Peyer's patch (tissue), 4 donors: ENCODE data around the gene POU6F1.

Experiments used
- POLR2A ChIP-seq, 2 donors: fragments of 450-650 bp; IDR thresholded peaks; one replicate each; pipeline ENCODE4 v1.5.1; 2017; ENCODE audit warnings: antibody characterized with exemption in 2 of 2, mild to moderate bottlenecking in 2 of 2, moderate library complexity in 2 of 2
- TF ChIP-seq, protein P1 (sequence below), 6 experiments: fragments of 450-650 bp in 4 of 6; fragments of 200-600 bp in 2 of 6; sonication (generic) in 1 of 6; IDR thresholded peaks; one replicate each; pipeline ENCODE4 v1.5.1; 2017 to 2019; ENCODE audit warnings: antibody characterized with exemption in 6 of 6, mild to moderate bottlenecking in 3 of 6, moderate library complexity in 1 of 6

DNA sequence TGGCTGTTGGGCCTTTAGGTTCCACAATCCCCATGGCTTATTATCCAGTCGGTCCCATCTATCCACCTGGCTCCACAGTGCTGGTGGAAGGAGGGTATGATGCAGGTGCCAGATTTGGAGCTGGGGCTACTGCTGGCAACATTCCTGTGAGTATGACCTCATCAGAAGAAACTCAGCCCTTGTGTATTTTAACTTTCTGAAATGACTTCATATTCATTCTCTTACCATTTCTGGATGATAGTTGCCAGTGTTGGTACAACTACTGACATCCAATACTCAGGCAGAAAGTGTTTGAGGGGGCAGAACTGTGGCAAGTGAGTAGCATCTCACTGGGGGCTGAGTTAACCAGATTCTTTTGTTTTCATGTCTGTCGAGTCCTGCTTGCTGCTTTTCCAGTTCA is 23.1 kb upstream of the POU6F1 start:
- TF ChIP-seq, protein P1, sequence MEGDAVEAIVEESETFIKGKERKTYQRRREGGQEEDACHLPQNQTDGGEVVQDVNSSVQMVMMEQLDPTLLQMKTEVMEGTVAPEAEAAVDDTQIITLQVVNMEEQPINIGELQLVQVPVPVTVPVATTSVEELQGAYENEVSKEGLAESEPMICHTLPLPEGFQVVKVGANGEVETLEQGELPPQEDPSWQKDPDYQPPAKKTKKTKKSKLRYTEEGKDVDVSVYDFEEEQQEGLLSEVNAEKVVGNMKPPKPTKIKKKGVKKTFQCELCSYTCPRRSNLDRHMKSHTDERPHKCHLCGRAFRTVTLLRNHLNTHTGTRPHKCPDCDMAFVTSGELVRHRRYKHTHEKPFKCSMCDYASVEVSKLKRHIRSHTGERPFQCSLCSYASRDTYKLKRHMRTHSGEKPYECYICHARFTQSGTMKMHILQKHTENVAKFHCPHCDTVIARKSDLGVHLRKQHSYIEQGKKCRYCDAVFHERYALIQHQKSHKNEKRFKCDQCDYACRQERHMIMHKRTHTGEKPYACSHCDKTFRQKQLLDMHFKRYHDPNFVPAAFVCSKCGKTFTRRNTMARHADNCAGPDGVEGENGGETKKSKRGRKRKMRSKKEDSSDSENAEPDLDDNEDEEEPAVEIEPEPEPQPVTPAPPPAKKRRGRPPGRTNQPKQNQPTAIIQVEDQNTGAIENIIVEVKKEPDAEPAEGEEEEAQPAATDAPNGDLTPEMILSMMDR (IDR thresholded peaks at IDR 0.05): no peak
- no peak for TF ChIP-seq POLR2A (IDR thresholded peaks at IDR 0.05)
